K562 (cell line): ENCODE results near the gene FES. TPM values are rescaled to one million over a fixed set of nuclear protein-coding genes. Genes with fewer than 3 reads are reported as not detected.

ENCODE experiments used
- ATF2 ChIP-seq: sonication (generic); formaldehyde crosslinking; IDR thresholded peaks from 2 replicates; pipeline ENCODE4 v1.8.1; 2022; ENCODE audit warnings: missing genetic modification reagents
- CGGBP1 ChIP-seq: fragments of 250-450 bp; sonication (Bioruptor Pico); IDR thresholded peaks from 2 replicates; pipeline ENCODE4 v1.9.0; 2021; ENCODE audit warnings: mild to moderate bottlenecking
- CREBBP ChIP-seq: IDR thresholded peaks from one replicate; pipeline ENCODE4 v1.6.1; 2012; ENCODE audit warnings: low read depth, mild to moderate bottlenecking, control low read depth, inconsistent platforms, low read length
- CTCFL ChIP-seq: IDR thresholded peaks from 2 replicates; pipeline ENCODE4 v1.6.1; 2011; ENCODE audit warnings: borderline replicate concordance, low read depth, mild to moderate bottlenecking, moderate library complexity, low read length; ENCODE audit not compliant: insufficient read depth, poor library complexity, severe bottlenecking
- ELF4 ChIP-seq: fragments of 450-650 bp; formaldehyde crosslinking; IDR thresholded peaks from 2 replicates; pipeline ENCODE4 v1.4.0; 2022; ENCODE audit warnings: missing genetic modification characterization
- HMGXB4 ChIP-seq: sonication (generic); formaldehyde crosslinking; IDR thresholded peaks from 2 replicates; pipeline ENCODE4 v1.8.1; 2023; ENCODE audit warnings: mild to moderate bottlenecking, missing genetic modification reagents
- IRF1 ChIP-seq: sonication (generic); formaldehyde crosslinking; IDR thresholded peaks from 2 replicates; pipeline ENCODE4 v1.8.0; 2022; ENCODE audit warnings: missing genetic modification reagents, mild to moderate bottlenecking, borderline replicate concordance
- KAT7 ChIP-seq: sonication (generic); formaldehyde crosslinking; IDR thresholded peaks from 2 replicates; pipeline ENCODE4 v1.8.0; 2022; ENCODE audit warnings: missing genetic modification reagents, mild to moderate bottlenecking, borderline replicate concordance
- LCOR ChIP-seq: sonication (generic); formaldehyde crosslinking; IDR thresholded peaks from 2 replicates; pipeline ENCODE4 v1.8.0; 2022; ENCODE audit warnings: mild to moderate bottlenecking, missing genetic modification reagents
- MAX ChIP-seq: sonication (generic); formaldehyde crosslinking; IDR thresholded peaks from 2 replicates; pipeline ENCODE4 v1.9.0; 2022; ENCODE audit warnings: mild to moderate bottlenecking, missing genetic modification reagents
- POLR2AphosphoS5 ChIP-seq: IDR thresholded peaks from 2 replicates; pipeline ENCODE4 v1.6.1; 2011; ENCODE audit warnings: mild to moderate bottlenecking, low read depth, low read length, moderate library complexity; ENCODE audit not compliant: control insufficient read depth, insufficient read depth
- RAD21 ChIP-seq, 2 experiments: fragments of 250-450 bp in 1 of 2; fragments of 450-650 bp in 1 of 2; sonication (Bioruptor Pico) in 1 of 2; formaldehyde crosslinking in 1 of 2; IDR thresholded peaks in 1 of 2; conservative IDR thresholded peaks in 1 of 2; 2 replicates each; pipeline versions ENCODE4 v1.4.0 to v1.8.0; 2020 to 2022; ENCODE audit warnings: mild to moderate bottlenecking in 2 of 2, moderate library complexity in 1 of 2
- RHOXF2B ChIP-seq: fragments of 250-450 bp; sonication (Bioruptor Pico); conservative IDR thresholded peaks from 2 replicates; pipeline ENCODE4 v1.5.1; 2021
- SMARCE1 ChIP-seq: fragments of 450-650 bp; IDR thresholded peaks from 2 replicates; pipeline ENCODE4 v1.7.1; 2016; ENCODE audit warnings: mild to moderate bottlenecking
- ZEB2 ChIP-seq: fragments of 450-650 bp; IDR thresholded peaks from 2 replicates; pipeline ENCODE4 v1.6.1; 2016
- ZNF511 ChIP-seq: sonication (generic); formaldehyde crosslinking; IDR thresholded peaks from 2 replicates; pipeline ENCODE4 v1.8.0; 2022; ENCODE audit warnings: mild to moderate bottlenecking, missing genetic modification reagents
- polyA plus RNA-seq, 8 experiments: library from polyadenylated mRNA; depleted of rRNA in 4 of 8; stranded (reverse) in 5 of 8; unstranded in 3 of 8; fragments of >200 nt; fragmentation: Nextera tagmentation in 2 of 8; fragmentation: Illumina TruSeq in 1 of 8; extraction: Ambion mirVana in 2 of 8; extraction: Trizol in 1 of 8; gene quantifications; 2 replicates each; pipeline versions ENCODE4 v1.2.1 to v1.2.3, GENCODE V29; 2011 to 2014; ENCODE audit warnings: inconsistent platforms in 1 of 8, missing spikeins in 1 of 8
- total RNA-seq, 7 experiments: library from RNA; depleted of rRNA in 6 of 7; stranded (reverse); fragments of >200 nt in 6 of 7; fragmentation: Illumina TruSeq in 2 of 7; extraction: Trizol in 2 of 7; gene quantifications; 2 replicates each; pipeline versions ENCODE4 v1.2.1 to v1.2.3, GENCODE V29; 2011 to 2021; ENCODE audit warnings: low replicate concordance in 1 of 7

FES gene
- total and polyA plus RNA-seq, 9 of the 15 experiments (the other 6 are each of a cell fraction or from before 2014, with no cell fraction given): 0.38 to 2.6 (median 0.82) TPM

GRCh38 chr15:90840954-90841353, 43.4 kb upstream of the FES start (continued):
- TF ChIP-seq CREBBP (no peak), HMGXB4 (CRISPR knock-in tag) (no peak), POLR2AphosphoS5 (peak; percentile 93), CGGBP1 (no peak), LCOR (CRISPR knock-in tag) (0 out of 2 replicates have a peak, but pooled peaks have one; percentile 23), SMARCE1 (peak; percentile 99), KAT7 (CRISPR knock-in tag) (no peak), MAX (CRISPR knock-in tag) (peak; percentile 72), ATF2 (CRISPR knock-in tag) (no peak), ZNF511 (CRISPR knock-in tag) (no peak), IRF1 (CRISPR knock-in tag) (no peak), ZEB2 (peak; percentile 54; the same call in 1 of the 2 replicates), RAD21 (CRISPR knock-in tag; conservative IDR thresholded peaks at IDR 0.05 in 1 of 2, IDR thresholded peaks at IDR 0.05 in 1 of 2) (peak; percentile 33 to 39), RHOXF2B (no peak), CTCFL (no peak), ELF4 (CRISPR knock-in tag) (no peak; the same call in 1 of the 2 replicates)
